ENCODE results near the gene RSAD1. TPM values are rescaled to one million over a fixed set of nuclear protein-coding genes. Genes with fewer than 3 reads are reported as not detected.

Gene RSAD1
- 23.1 and 27.8 TPM in 2 replicates for total RNA-seq

DNA sequence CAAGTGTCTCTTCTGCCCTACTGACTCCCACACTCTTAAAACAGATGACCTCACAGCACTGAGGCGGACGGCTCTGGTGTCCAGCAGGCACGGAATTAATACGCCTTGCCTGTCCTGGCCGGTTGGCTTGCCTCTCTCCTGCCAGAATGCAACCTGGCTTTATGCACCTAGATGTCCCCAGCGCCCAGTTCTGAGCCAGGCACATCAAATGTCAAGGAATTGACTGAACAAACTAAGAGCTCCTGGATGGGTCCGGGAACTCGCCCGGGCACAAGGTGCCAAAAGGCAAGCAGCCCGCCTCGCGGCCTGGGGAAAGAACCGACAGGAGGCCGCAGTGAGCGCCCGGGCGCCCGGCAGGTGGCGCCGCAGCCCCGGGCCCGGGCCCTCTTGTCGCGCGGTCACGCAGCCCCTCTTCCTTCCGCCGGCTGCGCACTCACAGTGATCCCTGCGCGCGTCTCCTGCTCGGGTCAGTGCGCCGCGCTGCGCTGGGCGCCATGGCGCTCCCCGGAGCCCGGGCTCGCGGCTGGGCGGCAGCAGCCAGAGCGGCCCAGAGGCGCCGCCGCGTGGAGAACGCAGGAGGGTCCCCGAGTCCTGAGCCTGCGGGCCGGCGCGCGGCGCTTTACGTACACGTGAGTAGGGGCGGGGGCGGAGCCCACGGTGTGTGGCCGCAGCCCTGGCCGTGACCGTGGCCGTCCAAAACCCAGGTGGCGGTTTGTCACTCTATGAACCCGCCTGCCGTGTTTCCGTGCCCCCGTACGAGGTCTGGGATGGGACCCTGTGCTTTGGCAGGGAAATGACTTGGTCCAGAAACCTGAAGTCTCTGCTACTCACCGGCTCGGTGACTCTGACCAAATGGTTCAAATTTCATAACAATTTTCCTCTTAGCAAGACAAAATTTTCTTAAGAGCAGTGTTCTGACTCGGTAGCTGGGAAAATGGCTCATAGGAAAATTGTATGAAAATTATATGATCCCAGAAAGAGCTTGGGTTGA is at the start of gene RSAD1:
RSAD1 (plus strand) TSS at position 470 of the 991 bp plus-strand sequence; CDS start at position 495, 25 bp downstream.

DNA sequence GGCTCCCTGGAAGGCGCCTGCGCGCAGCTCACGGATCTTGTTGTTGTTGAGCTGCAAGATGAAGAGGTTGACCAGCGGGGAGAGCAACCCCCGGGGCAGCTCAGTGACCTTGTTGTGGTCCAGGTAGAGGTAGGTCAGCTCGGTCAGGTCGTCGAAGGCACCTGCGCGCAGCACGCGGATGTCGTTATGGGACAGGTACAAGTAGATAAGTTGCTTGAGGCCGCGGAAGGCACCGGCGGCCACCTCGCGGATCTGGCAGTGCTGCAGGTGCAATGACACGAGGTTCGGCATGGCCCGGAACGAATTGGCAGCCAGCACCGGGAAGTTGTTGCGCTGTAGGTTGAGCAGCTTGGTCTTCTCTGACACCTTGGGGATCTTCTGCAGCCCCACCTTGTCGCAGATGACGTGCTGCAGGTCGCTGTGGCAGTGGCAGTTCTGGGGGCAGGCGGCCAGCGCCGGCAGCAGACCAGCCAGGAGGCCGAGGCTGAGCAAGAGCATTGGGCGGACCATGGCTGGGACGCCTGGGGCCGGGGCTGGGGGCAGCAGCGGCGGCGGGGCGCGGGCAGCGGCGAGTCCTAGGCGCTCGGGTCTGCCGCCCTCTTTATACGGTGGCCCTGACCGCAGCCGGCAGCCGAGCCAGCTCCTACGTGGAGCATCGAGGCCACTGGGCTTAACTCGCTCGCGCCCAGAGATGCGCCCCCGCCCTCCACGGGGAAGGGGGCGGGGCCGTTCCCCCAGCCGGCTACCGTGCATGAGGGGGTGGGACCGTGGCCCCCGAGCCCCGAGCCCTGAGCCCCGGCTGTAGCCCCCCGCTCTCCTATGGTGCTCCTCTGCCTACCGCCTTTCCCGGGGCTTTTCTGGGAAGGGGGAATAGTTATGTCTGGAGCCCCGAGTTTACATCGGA is 10.1 kb upstream of the RSAD1 start, which contains the start of gene CHAD:
CHAD (minus strand) TSS at position 577 of the 904 bp plus-strand sequence; CDS start at position 510, 67 bp downstream.

DNA sequence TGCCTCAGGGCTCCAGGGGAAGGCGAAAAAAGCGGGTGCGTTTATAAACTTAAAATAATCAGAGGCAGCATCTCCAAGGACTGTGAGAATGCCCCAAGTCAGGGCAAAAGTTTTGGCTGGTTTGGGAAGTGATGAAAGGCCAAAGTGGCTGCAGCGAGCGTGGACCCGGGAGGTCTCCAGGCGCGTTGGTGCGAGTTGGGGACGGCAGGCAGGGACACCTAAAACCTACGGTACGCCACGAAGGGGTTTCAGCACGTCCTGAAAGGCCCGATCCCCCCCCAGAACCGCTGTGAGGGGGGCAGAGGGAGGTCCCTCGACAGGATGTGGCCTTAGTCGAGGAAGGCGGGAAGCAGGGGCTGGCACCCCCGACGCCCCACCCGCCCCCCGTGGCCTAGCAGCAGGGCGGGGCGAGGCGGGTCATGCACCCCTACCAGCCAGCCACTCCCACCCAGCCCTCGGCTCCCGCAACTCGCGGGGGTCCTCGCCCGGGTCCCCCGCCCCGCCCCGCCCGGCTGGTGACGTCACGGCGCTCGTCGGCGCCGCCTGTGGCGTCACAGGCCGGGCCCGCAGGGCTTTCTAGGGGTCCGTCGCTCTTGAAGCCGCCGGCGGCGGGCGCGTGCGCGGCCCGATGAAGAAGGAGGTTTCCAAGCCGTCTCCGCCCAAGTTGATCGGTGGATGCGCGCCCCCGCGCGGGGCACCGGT is 29.4 kb downstream of the RSAD1 start, which contains the start of gene MYCBPAP:
MYCBPAP (plus strand) TSS at position 569 of the 702 bp plus-strand sequence. CDS start 236 bp downstream, outside the sequence.

DNA sequence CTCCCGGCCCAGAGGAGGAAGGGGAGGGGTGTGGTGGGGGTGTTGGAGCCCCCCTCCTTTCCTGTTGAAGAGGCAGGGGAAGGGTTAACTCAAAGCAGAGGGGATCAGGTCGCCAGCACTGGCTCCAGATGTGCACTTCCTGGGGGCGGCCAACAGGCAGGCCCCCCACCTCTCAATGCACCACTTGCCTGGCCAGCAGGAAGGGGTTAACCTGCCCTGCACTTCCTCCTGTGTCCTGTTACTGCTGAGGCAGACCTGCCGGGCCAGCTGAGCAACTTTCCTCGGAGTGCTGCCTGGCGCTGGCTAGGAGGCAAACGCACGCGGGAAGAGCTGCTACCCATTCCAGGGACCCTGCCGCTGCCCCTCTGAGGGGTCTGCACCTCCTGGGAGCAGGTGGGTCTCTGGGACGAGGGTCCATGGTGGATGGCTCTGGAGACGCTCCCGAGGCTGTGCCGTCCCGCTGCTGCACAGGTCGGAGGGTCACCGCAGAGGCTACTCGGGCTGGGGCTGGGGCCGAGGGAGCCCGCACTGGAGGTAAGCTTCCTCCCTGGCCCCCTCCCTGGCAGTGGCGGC is 53.9 kb downstream of the RSAD1 start, which contains the start of gene EPN3:
EPN3 (plus strand) TSS at position 284 of the 573 bp plus-strand sequence. CDS start 3,822 bp downstream, outside the sequence.

Other genes with a start within 250 kb of the RSAD1 start
- gene TMEM92, start 204.4 kb upstream of the RSAD1 start, total RNA-seq = 8.0 and 11.0 TPM in 2 replicates
- gene XYLT2, start 132.7 kb upstream of the RSAD1 start, total RNA-seq = 43.3 and 54.0 TPM in 2 replicates
- gene MRPL27, start 105.7 kb upstream of the RSAD1 start, total RNA-seq = 90.3 and 118 TPM in 2 replicates
- 1.4 and 8.1 TPM in 2 replicates for gene EME1, start 105.6 kb upstream of the RSAD1 start, total RNA-seq
- gene LRRC59, start 81.3 kb upstream of the RSAD1 start, total RNA-seq = 72.4 and 218 TPM in 2 replicates
- gene ACSF2, start 52.6 kb upstream of the RSAD1 start, total RNA-seq = 8.8 and 21.2 TPM in 2 replicates
- not detected in 2 replicates for gene CHAD, start 10.0 kb upstream of the RSAD1 start, total RNA-seq
- gene MYCBPAP, start 29.6 kb downstream of the RSAD1 start, total RNA-seq = 0.76 and 0.98 TPM in 2 replicates
- gene EPN3, start 53.9 kb downstream of the RSAD1 start, total RNA-seq = 0.33 and 0.76 TPM in 2 replicates
- 61.6 and 120 TPM in 2 replicates for gene SPATA20, start 68.3 kb downstream of the RSAD1 start, total RNA-seq
- under 0.01 and 0.38 TPM in 2 replicates for gene CACNA1G, start 81.9 kb downstream of the RSAD1 start, total RNA-seq
- 10.4 and 61.5 TPM in 2 replicates for gene ABCC3, start 156.0 kb downstream of the RSAD1 start, total RNA-seq
- gene ANKRD40, start 229.1 kb downstream of the RSAD1 start, total RNA-seq = 23.1 and 29.7 TPM in 2 replicates
- gene LUC7L3, start 240.7 kb downstream of the RSAD1 start, total RNA-seq = 17.1 and 21.7 TPM in 2 replicates